DMS53 treated with DMSO at 0.1 percent for 48 hours (cell line): Measurements from ENCODE around the gene CTIF.

Experiments used
- DNase-seq: peaks from one replicate; lab custom pipeline; 2025; ENCODE audit not compliant: unreplicated experiment; lab: John Stamatoyannopoulos, UW

Gene CTIF

DNA sequence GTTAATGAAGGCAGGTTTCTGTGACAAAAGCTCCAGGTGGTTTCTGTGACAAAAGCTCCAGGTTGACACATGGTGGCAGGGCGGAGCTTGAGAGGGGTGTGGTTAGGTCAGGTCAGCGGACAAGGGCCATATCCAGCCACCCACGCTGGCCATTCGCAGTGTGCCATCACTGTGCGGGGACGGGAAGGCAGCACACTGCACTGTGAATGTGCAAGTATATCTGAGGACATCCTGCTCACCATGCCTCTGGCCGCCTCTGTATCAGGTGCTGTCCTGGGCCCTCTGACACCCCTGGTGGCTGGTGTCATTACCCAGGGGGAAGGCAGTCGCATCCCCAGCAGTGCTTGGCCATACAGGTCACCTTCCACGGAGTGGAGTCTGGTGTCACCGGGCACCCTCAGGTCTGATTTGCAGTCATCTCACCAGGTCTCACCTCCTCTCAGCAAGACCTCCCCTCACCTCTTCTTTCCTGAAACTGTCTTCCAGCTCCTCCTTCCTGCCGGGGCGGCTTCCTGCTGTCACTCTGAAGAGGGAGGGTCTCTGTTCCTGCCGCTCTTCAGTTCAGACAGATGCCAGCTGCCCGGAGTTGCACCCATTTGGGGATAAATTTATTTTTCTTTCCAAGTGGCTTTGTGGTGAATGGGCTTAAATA, 34.9 kb downstream of the CTIF start:
- DNase-seq = no peak

DNA sequence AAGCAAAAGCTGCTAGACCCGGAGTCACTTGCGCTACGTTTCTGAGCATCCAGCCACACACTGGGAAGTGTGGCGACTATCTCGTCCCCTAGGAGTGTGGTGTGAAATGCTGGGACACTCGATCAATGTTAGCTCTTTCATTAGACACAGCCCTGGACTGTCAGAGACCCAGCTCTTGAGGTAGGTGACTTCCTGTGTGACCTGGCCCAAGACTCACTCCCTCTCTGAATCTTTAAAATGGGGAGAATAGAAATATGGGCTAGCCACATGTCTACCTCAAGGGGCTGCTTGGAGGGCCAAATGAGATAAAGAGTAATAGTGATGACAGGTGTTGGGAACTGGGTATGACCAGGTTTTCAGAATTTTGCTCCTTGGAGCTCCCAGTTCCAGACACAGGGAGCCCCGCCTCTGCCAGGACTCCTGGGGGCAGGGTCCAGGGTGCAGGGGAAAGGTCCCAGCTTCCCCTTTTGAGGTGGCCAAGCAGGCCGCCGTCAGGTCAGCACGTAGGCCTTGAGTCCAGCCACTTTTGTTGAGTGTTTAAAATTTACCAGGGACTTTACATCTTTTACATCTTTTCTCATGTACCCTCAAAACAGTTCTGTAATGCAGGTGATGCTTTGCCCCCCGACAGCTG, 36.0 kb downstream of the CTIF start:
- no peak for DNase-seq

DNA sequence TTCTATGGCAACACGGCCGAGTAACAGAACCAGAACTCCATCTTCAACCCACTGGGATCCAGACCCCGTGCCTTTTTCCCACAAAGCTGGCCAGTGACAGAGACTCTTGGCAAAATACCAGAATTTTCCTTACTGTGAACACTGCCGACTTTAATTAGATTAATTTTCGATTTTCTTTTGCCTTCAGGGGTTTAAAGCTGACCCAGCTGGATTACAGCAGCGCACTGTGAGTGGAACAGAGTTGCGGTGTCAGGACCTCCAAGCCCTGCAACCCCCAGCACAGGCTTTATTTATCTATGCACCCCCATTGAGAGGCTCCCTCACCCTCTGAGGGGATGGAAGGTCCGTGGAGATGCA, 36.4 kb downstream of the CTIF start:
- no peak for DNase-seq

DNA sequence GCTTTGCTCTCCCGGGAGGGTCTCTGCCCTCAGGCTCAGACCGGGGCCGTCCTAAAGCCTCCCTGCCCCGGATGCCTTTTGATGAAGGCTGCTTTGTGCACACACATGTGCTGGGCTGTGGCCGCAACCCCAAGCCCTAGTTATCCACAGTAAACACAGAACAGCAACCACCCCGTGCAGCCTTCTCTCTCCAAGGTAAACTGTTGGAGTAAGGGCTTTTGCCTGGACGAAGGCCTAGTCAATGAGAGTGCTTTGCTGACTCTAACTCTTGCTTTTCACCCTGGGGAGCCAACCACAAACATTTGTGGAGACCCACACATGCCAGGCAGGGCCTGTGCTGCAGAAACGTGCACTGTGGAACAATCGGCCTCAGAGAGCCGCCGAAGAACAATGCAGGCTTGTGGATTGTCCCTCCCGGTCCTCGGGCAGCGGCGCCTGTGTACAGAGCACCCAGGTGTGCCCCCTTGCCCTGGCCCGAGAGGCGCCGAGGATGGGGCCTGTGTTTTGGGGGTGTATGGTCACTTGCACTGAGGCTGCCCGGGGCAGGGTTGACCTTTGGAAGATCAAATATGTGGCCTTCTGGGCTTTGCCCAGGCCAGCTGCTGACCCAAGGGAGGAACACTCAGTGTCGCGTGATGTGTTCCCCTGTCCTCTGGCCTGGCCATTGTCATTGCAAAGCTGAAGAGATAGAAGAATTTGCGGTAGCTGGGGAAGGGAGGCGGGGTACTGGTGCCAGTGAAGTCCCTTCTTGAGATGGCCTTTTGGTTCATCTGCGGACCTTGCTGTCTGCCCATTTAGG, 37.0 kb downstream of the CTIF start:
- DNase-seq = no peak

GRCh38 chr18:48576457-48576771, 37.6 kb downstream of the CTIF start:
- DNase-seq = no peak

- DNase-seq = no peak
Observed at GRCh38 chr18:48577478-48578190, 38.8 kb downstream of the CTIF start.

DNA sequence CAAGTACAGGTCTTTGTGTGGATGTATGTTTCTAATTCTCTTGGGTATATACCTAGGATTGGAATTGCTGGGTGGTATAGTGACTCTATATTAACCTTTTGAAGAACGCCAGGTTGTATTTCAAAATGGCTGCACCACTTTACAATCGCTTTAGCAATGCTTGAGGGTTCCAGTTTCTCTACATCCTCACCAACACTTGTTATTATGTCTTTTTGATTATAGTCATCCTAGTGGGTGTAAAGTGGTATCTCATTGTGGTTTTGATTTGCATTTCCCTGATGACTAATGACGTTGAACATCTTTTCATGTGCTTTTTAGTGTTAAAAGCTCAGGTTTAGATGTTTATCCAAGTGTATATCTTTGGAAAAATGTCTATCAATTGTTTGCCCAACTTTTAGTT, 39.5 kb downstream of the CTIF start:
- DNase-seq = no peak

DNA sequence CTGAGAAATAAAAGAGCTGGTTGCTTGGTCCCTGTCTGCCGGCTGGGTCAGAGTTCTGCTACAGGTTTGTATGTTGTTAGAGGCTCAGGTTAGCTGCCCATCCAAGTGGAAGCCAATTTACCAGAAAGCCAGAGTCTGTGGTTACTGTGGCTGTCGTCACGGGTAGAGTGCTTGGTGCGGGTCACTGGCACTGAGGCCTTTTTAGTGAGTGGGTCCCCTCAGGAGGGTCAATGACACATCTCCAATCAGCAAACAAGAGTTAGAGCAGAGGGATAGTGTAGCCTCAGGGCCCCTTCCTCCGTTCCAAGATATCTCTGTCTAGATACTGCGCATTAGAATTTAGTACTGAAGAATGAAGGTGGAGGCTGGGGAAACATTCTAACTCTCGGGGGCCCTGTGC, 41.2 kb downstream of the CTIF start:
- DNase-seq = no peak

GRCh38 chr18:48580782-48581181, 42.0 kb downstream of the CTIF start:
- DNase-seq = no peak

DNA sequence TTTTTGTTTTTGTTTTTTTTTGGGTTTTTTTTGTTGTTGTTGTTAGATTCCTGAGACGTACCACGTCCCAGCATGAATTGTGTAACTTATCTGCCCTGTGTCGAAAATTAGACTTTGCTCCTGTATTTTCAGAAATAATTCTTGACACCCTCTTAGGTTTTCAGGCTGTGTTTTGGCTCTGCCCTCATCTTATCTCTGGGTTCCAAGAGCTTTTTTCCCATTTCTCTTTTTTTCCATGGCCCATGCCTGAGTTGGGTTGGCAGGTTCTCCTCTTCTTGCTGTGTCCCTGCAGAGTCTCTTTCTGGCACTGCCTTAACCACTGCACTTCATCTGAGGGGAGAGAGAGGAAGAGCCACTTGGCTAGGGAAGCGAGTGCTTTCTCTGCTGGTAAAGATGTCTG, 42.4 kb downstream of the CTIF start:
- DNase-seq = no peak

- DNase-seq = no peak
Observed at GRCh38 chr18:48581941-48582340, 43.1 kb downstream of the CTIF start.

DNA sequence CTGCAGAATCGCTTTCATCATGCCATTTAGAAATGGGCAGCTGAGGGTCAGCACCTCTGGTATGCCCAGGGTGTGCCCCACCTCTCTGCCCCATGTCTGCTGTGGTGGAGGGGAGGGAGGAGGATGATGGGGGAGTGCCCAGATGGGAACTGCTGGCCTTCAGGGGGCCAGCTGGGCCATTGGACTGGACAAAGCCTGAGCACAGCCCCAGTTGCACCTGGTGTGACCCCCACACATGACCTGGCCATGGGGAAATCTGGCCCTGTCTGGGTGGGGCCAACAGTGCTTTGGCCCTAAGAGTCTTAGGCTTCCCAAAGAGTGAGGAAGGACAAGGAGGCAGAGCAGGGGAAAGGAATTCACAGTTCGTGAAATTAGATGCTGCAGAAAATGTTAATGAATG, 44.1 kb downstream of the CTIF start:
- no peak for DNase-seq

DNA sequence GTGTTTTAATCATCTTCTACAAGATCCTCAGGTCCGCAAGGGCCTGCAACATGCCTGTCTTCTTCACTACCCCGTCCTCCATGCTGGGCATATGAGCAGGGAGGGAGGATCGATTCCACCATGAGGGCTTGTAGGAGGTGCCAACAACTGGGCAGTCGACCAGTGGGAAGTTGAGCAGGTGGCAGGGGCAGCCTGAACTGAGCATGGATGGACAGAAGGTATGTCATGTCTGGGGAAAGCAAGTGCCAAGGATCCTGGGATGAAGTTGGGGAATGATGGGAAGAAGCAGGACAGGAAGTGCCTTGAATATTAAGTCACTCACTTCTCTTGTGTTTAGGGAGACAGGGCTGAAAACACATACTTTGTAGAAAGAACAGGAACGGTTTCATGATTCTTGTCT, 44.7 kb downstream of the CTIF start:
- no peak for DNase-seq

GRCh38 chr18:48589797-48590519, 51.1 kb downstream of the CTIF start:
- DNase-seq = no peak

GRCh38 chr18:48590678-48591077, 51.8 kb downstream of the CTIF start:
- DNase-seq = no peak

- no peak for DNase-seq
Observed at GRCh38 chr18:48592540-48593171, 53.8 kb downstream of the CTIF start.

DNA sequence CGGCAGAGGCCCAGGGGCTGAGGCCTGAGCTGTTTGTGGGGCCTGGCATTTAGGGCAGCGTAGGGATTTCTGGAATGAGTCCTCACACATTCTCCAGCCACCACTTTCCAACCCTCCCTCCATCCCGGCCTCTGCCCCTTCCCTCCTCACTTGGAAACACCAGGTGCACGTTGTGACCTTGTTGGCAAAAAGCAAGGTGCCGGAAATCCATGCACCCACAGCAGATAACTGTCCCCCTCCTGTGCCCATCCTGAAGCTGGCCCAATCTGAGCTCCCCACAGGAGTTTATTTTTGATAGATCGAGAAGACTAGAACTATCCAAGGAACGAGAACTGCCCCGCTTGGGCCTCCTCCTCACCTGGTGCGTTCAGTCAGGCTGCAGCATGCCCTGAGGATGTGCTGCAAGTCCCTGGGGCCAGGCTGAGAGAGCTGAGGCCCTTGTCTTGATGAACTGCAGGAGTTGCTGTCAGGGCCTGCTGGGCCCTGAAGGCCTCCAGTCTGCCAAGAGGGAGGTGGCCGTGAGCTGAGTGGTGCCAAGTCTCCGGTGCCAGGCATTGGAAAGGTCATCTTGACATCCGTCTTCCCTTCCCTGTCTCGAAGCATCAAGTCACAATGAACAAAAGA, 55.8 kb downstream of the CTIF start:
- no peak for DNase-seq

GRCh38 chr18:48595703-48596218, 56.9 kb downstream of the CTIF start:
- no peak for DNase-seq

DNA sequence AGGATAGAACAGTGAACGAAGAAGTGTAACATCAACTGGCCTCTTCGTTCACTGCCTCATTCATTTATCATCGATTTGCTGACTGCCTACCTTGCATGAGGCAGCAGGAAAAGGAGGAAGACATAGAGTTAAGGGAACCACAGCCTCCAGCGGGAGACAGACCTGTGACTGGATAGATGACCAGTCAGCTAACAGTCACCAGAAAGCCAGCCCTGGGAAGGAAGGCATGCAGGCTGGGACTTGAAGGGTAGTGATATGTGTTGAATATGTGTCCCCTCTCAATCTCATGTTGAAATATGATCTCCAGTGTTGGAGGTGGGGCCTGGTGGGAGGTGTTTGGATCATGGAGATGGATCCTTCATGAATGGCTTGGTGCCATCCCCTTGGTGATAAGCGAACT, 58.3 kb downstream of the CTIF start:
- DNase-seq = no peak

DNA sequence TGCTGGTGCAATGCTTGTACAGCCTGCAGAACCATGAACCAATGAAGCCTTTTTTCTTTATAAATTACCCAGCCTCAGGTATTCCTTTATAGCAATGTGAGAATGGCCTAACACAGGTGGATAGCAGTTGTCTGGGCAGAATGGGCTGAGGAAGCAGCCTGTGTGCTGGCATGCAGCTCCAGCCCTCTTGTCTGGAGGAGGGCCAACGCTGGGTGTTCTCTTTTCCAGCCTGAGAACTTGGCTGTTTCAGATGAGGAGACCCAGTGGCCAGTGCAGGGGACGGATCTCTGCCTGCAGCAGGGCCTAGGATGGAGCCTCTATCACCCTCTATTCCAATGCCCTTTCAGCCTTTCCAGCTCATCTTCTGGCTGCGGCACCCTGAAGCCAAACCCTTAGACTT, 58.8 kb downstream of the CTIF start:
- no peak for DNase-seq
